A549 (cell line): ENCODE results near the gene SLCO2B1. TPM values are rescaled to one million over a fixed set of nuclear protein-coding genes. Genes with fewer than 3 reads are reported as not detected.

ENCODE experiments used
- ATAC-seq, 2 experiments: fragments of 200-7000 bp in 1 of 2; fragments of >200 bp in 1 of 2; cut with Nextera tagmentation in 1 of 2; cut with Tn5 transposase in 1 of 2; 3 replicates each; pipeline versions ENCODE4 v1.8.0 to v1.9.1; 2018 to 2020; ENCODE audit warnings: mild to moderate bottlenecking in 1 of 2, moderate library complexity in 1 of 2
- CTCF ChIA-PET: fragments of 300-600 bp; sonication (Branson Sonifier 250); formaldehyde crosslinking; extraction: SDS; loops from one replicate; lab custom pipeline; 2021; ENCODE audit warnings: antibody characterized with exemption, inconsistent platforms; lab: Yijun Ruan, JAX
- POLR2A ChIA-PET: fragments of 350-600 bp; formaldehyde crosslinking; extraction: SDS; loops from one replicate; lab custom pipeline; 2021; ENCODE audit warnings: antibody characterized with exemption, inconsistent platforms; lab: Yijun Ruan, JAX
- DNase-seq, 2 experiments: peaks; one replicate each; pipeline versions ENCODE4 v3.0.0 to v3.0.0-alpha.2; 2011 to 2016; ENCODE audit warnings: low read depth in 1 of 2, low spot score in 1 of 2
- FAIRE-seq: peaks from 2 replicates; lab custom pipeline; 2011; peaks lifted over from hg19 to GRCh38; lab: Jason Lieb, UNC
- H3K27ac ChIP-seq, 2 experiments: fragments of >200 bp; sonication (Bioruptor Twin); formaldehyde crosslinking; 3 replicates each; pipeline ENCODE4 v1.5.1; 2016 to 2017
- H3K4me1 ChIP-seq: fragments of >200 bp; sonication (Bioruptor Twin); formaldehyde crosslinking; 3 replicates; pipeline ENCODE4 v1.6.1; 2016
- H3K4me2 ChIP-seq: fragments of >200 bp; sonication (Bioruptor Twin); formaldehyde crosslinking; 3 replicates; pipeline ENCODE4 v1.6.1; 2016
- H3K4me3 ChIP-seq: fragments of >200 bp; sonication (Bioruptor Twin); formaldehyde crosslinking; 3 replicates; pipeline ENCODE4 v1.5.1; 2016
- H3K9me3 ChIP-seq: fragments of >200 bp; sonication (Bioruptor Twin); formaldehyde crosslinking; 3 replicates; pipeline ENCODE4 v1.6.1; 2016
- BCL3 ChIP-seq: fragments of >200 bp; sonication (Bioruptor Twin); formaldehyde crosslinking; IDR thresholded peaks from 3 replicates; pipeline ENCODE4 v1.6.1; 2016
- CBX2 ChIP-seq: fragments of 200-600 bp; sonication (generic); IDR thresholded peaks from 2 replicates; pipeline ENCODE4 v1.6.1; 2016; ENCODE audit warnings: low read depth, mild to moderate bottlenecking, borderline replicate concordance
- CEBPB ChIP-seq, 2 experiments: fragments of >200 bp in 1 of 2; sonication (Bioruptor Twin) in 1 of 2; formaldehyde crosslinking in 1 of 2; IDR thresholded peaks; 2 replicates each; pipeline ENCODE4 v1.6.1; 2012 to 2016
- CHD2 ChIP-seq: fragments of 150-350 bp; IDR thresholded peaks from 2 replicates; pipeline ENCODE4 v1.6.1; 2014; ENCODE audit warnings: low read length; ENCODE audit not compliant: partially characterized antibody
- EP300 ChIP-seq, 2 experiments: fragments of >200 bp; sonication (Bioruptor Twin); formaldehyde crosslinking; IDR thresholded peaks; 2 replicates in 1 of 2; 3 replicates in 1 of 2; pipeline ENCODE4 v1.6.1; 2016 to 2017
- ESRRA ChIP-seq: fragments of 150-350 bp; IDR thresholded peaks from 2 replicates; pipeline ENCODE4 v1.6.1; 2014; ENCODE audit warnings: mild to moderate bottlenecking, low read length, borderline replicate concordance
- GATA3 ChIP-seq: IDR thresholded peaks from 2 replicates; pipeline ENCODE4 v1.6.1; 2012; ENCODE audit warnings: borderline replicate concordance
- HES2 ChIP-seq: fragments of >200 bp; sonication (Bioruptor Twin); formaldehyde crosslinking; IDR thresholded peaks from 2 replicates; pipeline ENCODE4 v1.6.1; 2016
- HEYL ChIP-seq: fragments of 250-450 bp; sonication (Bioruptor Pico); IDR thresholded peaks from 2 replicates; pipeline ENCODE4 v1.8.0; 2021; ENCODE audit warnings: mild to moderate bottlenecking, moderate library complexity
- HMGXB4 ChIP-seq: fragments of 250-450 bp; sonication (Bioruptor Pico); IDR thresholded peaks from 2 replicates; pipeline ENCODE4 v1.5.0; 2021; ENCODE audit warnings: mild to moderate bottlenecking, moderate library complexity, borderline replicate concordance
- JUNB ChIP-seq: fragments of >200 bp; sonication (Bioruptor Twin); formaldehyde crosslinking; IDR thresholded peaks from 2 replicates; pipeline ENCODE4 v1.6.1; 2016
- NFE2L2 ChIP-seq: fragments of 150-350 bp; conservative IDR thresholded peaks from 2 replicates; pipeline ENCODE4 v1.6.1; 2014; ENCODE audit warnings: low read length
- POLR2A ChIP-seq: IDR thresholded peaks from 2 replicates; pipeline ENCODE4 v1.6.1; 2012; ENCODE audit warnings: mild to moderate bottlenecking, low read length
- REST ChIP-seq: fragments of 200-600 bp; sonication (generic); IDR thresholded peaks from 2 replicates; pipeline ENCODE4 v1.6.1; 2016; ENCODE audit warnings: antibody characterized with exemption, mild to moderate bottlenecking, moderate library complexity
- RFX5 ChIP-seq: fragments of 450-650 bp; IDR thresholded peaks from 2 replicates; pipeline ENCODE4 v1.7.1; 2014; ENCODE audit warnings: antibody characterized with exemption, mild to moderate bottlenecking, moderate library complexity
- RNF2 ChIP-seq: fragments of 200-600 bp; sonication (generic); IDR thresholded peaks from 2 replicates; pipeline ENCODE4 v1.6.1; 2016; ENCODE audit warnings: low read depth, mild to moderate bottlenecking, antibody characterized with exemption, moderate library complexity, borderline replicate concordance
- SMC3 ChIP-seq: fragments of >200 bp; sonication (Bioruptor Twin); formaldehyde crosslinking; IDR thresholded peaks from 3 replicates; pipeline ENCODE4 v1.6.1; 2018; ENCODE audit warnings: inconsistent platforms
- WGBS: methylation state at CpG from one replicate; pipeline ENCODE4 v1.1.6; 2017; ENCODE audit errors: missing lambda C conversion rate; 5-methylcytosine and 5-hydroxymethylcytosine counted together
- polyA plus RNA-seq, 4 experiments: library from polyadenylated mRNA; depleted of rRNA in 3 of 4; stranded (reverse); fragments of >200 nt; fragmentation: RNase III in 1 of 4; extraction: RNeasy Plus Mini Kit Qiagen cat#74134 plus additional on column Dnase treatment in 1 of 4; gene quantifications; 2 replicates in 3 of 4; 3 replicates in 1 of 4; pipeline ENCODE4 v1.2.3, GENCODE V29; 2011 to 2017

The SLCO2B1 gene
- polyA plus RNA-seq, 2 of the 4 experiments (the other 2 are of a cell fraction), result 4.9 to 5.2 TPM

GRCh38 chr11:75249704-75250103 is 98.8 kb downstream of the SLCO2B1 start:
- no peak for TF ChIP-seq HEYL (CRISPR knock-in tag)
- TF ChIP-seq BCL3, result no peak
- no peak for TF ChIP-seq HES2
- FAIRE-seq, result no peak

GRCh38 chr11:75254326-75254725 is 103.4 kb downstream of the SLCO2B1 start:
- Histone ChIP-seq H3K4me3 (no peak overlapping the region), H3K4me1 (no peaks in the 10 kb centered on the region), H3K9me3 (peaks cover 26% of the 10 kb centered on the region), H3K27ac (no peak overlapping the region), H3K4me2 (no peak overlapping the region)
- TF ChIP-seq RNF2 (no peak), GATA3 (no peak), HMGXB4 (CRISPR knock-in tag) (no peak), SMC3 (no peak), JUNB (no peak), NFE2L2 (no peak), CEBPB (IDR thresholded peaks at IDR 0.05) (no peak), POLR2A (no peak), RFX5 (no peak), ESRRA (no peak), CHD2 (no peak), CBX2 (no peak), REST (no peak), EP300 (IDR thresholded peaks at IDR 0.05) (no peak)
- POLR2A ChIA-PET, result no interaction called here
- CTCF ChIA-PET, result interaction anchor here (2.0 kb wide), 1 partner anchor 232 kb away, joined by 6 read pairs; no protein-coding TSS in a partner anchor
- no peak for ATAC-seq
- no peak for DNase-seq
- no peak for FAIRE-seq

More at GRCh38 chr11:75249704-75250103, 98.8 kb downstream of the SLCO2B1 start:
- CTCF ChIA-PET, result interaction anchor here (1.0 to 19.6 kb wide), 27 partner anchors 10 to 795 kb away, joined by 3 to 445 read pairs (median 10); partner anchors contain the start of genes SLCO2B1, SPCS2, TPBGL and XRRA1
- H3K27ac ChIP-seq, result no peak overlapping the region
- DNase-seq, result no peak
- H3K4me1 ChIP-seq, result no peaks in the 10 kb centered on the region
- H3K4me2 ChIP-seq, result no peak overlapping the region
- whole genome bisulfite sequencing, result 28% methylated on average over 3 of the region's 3 CpGs
- H3K4me3 ChIP-seq, result no peak overlapping the region
- POLR2A ChIA-PET, result no interaction called here
- H3K9me3 ChIP-seq, result peaks cover 23% of the 10 kb centered on the region
- ATAC-seq, result peak in 1 of 2 experiments; percentile 28; a peak in 3 of 6 replicates

Other genes with a start within 250 kb of the SLCO2B1 start
- 10.6 and 12.7 TPM in 2 replicates for gene XRRA1, start 202.0 kb upstream of the SLCO2B1 start, polyA plus RNA-seq (2011; rRNA removed)
- gene XRRA1, start 202.0 kb upstream of the SLCO2B1 start, polyA plus RNA-seq (2017; fragmentation: RNase III; extraction: RNeasy Plus Mini Kit Qiagen cat#74134 plus additional on column Dnase treatment), result 5.1 to 6.6 TPM (median 6.1 TPM) in 3 replicates
- 204 and 391 TPM in 2 replicates for gene SPCS2, start 201.8 kb upstream of the SLCO2B1 start, polyA plus RNA-seq (2011; rRNA removed)
- gene SPCS2, start 201.8 kb upstream of the SLCO2B1 start, polyA plus RNA-seq (2017; fragmentation: RNase III; extraction: RNeasy Plus Mini Kit Qiagen cat#74134 plus additional on column Dnase treatment), result 233 to 315 TPM (median 269 TPM) in 3 replicates
- 5.5 and 6.2 TPM in 2 replicates for gene NEU3, start 162.2 kb upstream of the SLCO2B1 start, polyA plus RNA-seq (2011; rRNA removed)
- gene NEU3, start 162.2 kb upstream of the SLCO2B1 start, polyA plus RNA-seq (2017; fragmentation: RNase III; extraction: RNeasy Plus Mini Kit Qiagen cat#74134 plus additional on column Dnase treatment), result 3.5 to 4.4 TPM (median 4.0 TPM) in 3 replicates
- gene OR2AT4, start 54.2 kb upstream of the SLCO2B1 start, polyA plus RNA-seq (2011; rRNA removed), result 0.01 TPM in 1 of 2 replicates, not detected in the other
- not detected in 3 replicates for gene OR2AT4, start 54.2 kb upstream of the SLCO2B1 start, polyA plus RNA-seq (2017; fragmentation: RNase III; extraction: RNeasy Plus Mini Kit Qiagen cat#74134 plus additional on column Dnase treatment)
- gene TPBGL, start 89.7 kb downstream of the SLCO2B1 start, polyA plus RNA-seq (2011; rRNA removed), result 0.03 and 0.08 TPM in 2 replicates
- gene TPBGL, start 89.7 kb downstream of the SLCO2B1 start, polyA plus RNA-seq (2017; fragmentation: RNase III; extraction: RNeasy Plus Mini Kit Qiagen cat#74134 plus additional on column Dnase treatment), result 0.05 to 0.12 TPM (median 0.09 TPM) in 3 replicates
- gene ARRB1, start 200.6 kb downstream of the SLCO2B1 start, polyA plus RNA-seq (2011; rRNA removed), result 14.3 and 18.1 TPM in 2 replicates
- 4.9 to 8.4 TPM (median 6.8 TPM) in 3 replicates for gene ARRB1, start 200.6 kb downstream of the SLCO2B1 start, polyA plus RNA-seq (2017; fragmentation: RNase III; extraction: RNeasy Plus Mini Kit Qiagen cat#74134 plus additional on column Dnase treatment)
- gene RPS3, start 248.4 kb downstream of the SLCO2B1 start, polyA plus RNA-seq (2011; rRNA removed), result 2,571 and 3,468 TPM in 2 replicates
- 3,458 to 3,978 TPM (median 3,544 TPM) in 3 replicates for gene RPS3, start 248.4 kb downstream of the SLCO2B1 start, polyA plus RNA-seq (2017; fragmentation: RNase III; extraction: RNeasy Plus Mini Kit Qiagen cat#74134 plus additional on column Dnase treatment)